ENCODE data around the gene LIPG.

The LIPG gene

GRCh38 chr18:49609256-49610021, 47.6 kb downstream of the LIPG start:
- TF ChIP-seq, protein P1, sequence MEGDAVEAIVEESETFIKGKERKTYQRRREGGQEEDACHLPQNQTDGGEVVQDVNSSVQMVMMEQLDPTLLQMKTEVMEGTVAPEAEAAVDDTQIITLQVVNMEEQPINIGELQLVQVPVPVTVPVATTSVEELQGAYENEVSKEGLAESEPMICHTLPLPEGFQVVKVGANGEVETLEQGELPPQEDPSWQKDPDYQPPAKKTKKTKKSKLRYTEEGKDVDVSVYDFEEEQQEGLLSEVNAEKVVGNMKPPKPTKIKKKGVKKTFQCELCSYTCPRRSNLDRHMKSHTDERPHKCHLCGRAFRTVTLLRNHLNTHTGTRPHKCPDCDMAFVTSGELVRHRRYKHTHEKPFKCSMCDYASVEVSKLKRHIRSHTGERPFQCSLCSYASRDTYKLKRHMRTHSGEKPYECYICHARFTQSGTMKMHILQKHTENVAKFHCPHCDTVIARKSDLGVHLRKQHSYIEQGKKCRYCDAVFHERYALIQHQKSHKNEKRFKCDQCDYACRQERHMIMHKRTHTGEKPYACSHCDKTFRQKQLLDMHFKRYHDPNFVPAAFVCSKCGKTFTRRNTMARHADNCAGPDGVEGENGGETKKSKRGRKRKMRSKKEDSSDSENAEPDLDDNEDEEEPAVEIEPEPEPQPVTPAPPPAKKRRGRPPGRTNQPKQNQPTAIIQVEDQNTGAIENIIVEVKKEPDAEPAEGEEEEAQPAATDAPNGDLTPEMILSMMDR (IDR thresholded peaks at IDR 0.05; ENCODE audit: borderline replicate concordance, control extremely low read depth, extremely low read depth, insufficient read depth, missing control alignments), result no peak
- in situ Hi-C loops (cut with MboI; ENCODE audit: low sequenced_read_pairs, unreplicated experiment), result no loop called here
- DNase-seq (ENCODE audit: low spot score), result no peak

DNA sequence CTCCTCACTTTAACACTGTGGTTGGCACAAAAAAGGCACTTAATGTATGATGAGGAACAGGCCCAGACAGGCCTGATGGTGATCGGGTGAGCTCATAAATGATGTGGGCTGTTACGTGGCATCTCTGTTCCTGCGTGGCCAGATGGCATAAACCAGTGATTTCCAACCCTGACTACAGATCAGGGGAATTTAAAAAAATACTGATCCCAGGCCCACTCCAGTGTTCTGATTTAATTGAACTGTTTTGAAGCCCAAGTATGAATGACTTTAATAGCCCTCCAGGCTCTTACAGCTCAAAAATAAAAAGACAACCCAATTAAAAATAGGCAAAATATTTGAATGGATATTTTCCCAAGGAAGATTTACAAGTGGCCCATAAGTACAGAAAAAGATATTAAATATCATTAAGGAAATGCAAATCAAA, 48.2 kb downstream of the LIPG start:
- no peak for DNase-seq (ENCODE audit: low spot score)
- TF ChIP-seq, protein P1 (IDR thresholded peaks at IDR 0.05; ENCODE audit: borderline replicate concordance, control extremely low read depth, extremely low read depth, insufficient read depth, missing control alignments), result no peak
- in situ Hi-C loops (cut with MboI; ENCODE audit: low sequenced_read_pairs, unreplicated experiment), result no loop called here

DNA sequence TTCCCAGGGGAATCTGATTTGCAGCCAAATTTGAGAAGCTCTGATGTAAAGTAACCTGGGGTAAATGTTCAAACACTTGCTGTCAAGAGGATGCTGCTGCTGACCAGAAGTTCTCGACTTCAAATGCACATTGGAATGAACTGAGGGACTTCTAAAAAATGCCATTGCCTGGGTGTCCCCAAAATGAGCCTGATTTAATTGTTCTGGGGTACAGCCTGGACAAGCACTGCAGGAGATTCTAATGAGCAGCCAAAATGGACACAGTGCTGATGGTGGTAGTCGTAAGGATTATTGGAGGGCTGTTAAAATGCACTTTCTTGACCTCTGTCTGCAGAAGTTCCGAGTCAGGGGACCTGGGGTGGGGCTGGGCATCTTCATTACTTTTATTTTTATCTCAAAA, 49.5 kb downstream of the LIPG start:
- TF ChIP-seq, protein P1 (IDR thresholded peaks at IDR 0.05; ENCODE audit: borderline replicate concordance, control extremely low read depth, extremely low read depth, insufficient read depth, missing control alignments), result no peak
- in situ Hi-C loops (cut with MboI; ENCODE audit: low sequenced_read_pairs, unreplicated experiment), result no loop called here
- DNase-seq (ENCODE audit: low spot score), result no peak

- in situ Hi-C loops (cut with MboI; ENCODE audit: low sequenced_read_pairs, unreplicated experiment), result no loop called here
- DNase-seq (ENCODE audit: low spot score), result peak; percentile 33
- TF ChIP-seq, protein P1 (IDR thresholded peaks at IDR 0.05; ENCODE audit: borderline replicate concordance, control extremely low read depth, extremely low read depth, insufficient read depth, missing control alignments), result no peak
Measured at GRCh38 chr18:49612515-49613033, 50.7 kb downstream of the LIPG start.

DNA sequence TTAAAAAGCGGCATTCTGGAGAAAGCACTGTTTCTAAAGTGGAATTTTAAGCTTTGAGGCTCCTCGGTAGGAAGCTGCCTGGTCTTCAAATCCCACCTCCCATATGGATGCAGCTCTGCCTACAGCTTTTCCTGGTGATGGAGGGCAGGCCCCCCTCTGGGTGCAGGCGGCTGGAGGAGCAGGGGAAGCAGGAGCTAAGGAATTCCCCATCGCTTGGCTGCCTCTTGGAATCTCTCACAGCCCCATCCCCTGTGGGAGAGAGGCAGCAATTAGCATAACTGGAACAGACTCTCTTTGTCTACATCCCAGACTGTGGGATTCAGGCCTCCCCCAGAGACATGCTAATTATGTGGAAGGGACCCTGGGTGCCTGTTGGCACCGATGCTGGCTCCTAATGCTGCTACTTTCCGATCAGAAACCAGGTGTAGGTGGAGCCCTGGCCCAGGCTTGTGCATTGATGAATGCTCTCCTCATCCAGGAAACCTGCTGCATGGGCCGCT, 51.3 kb downstream of the LIPG start:
- TF ChIP-seq, protein P1 (IDR thresholded peaks at IDR 0.05; ENCODE audit: borderline replicate concordance, control extremely low read depth, extremely low read depth, insufficient read depth, missing control alignments), result no peak
- in situ Hi-C loops (cut with MboI; ENCODE audit: low sequenced_read_pairs, unreplicated experiment), result no loop called here
- no peak for DNase-seq (ENCODE audit: low spot score)

GRCh38 chr18:49613641-49614151, 51.8 kb downstream of the LIPG start:
- TF ChIP-seq, protein P1 (IDR thresholded peaks at IDR 0.05; ENCODE audit: borderline replicate concordance, control extremely low read depth, extremely low read depth, insufficient read depth, missing control alignments), result no peak

More at GRCh38 chr18:49613641-49614151, 51.8 kb downstream of the LIPG start:
- in situ Hi-C loops (cut with MboI; ENCODE audit: low sequenced_read_pairs, unreplicated experiment), result no loop called here
- no peak for DNase-seq (ENCODE audit: low spot score)
